Measurements from ENCODE around the gene LINC00305. TPM values are rescaled to one million over a fixed set of nuclear protein-coding genes. Genes with fewer than 3 reads are reported as not detected.

Gene LINC00305
- total and polyA plus RNA-seq, 10 of the 15 experiments (the other 5 are each of a cell fraction or from before 2014, with no cell fraction given), result 0.11 to 19.4 (median 0.26) TPM; not detected in 7

- TF ChIP-seq ZNF592 (IDR thresholded peaks at IDR 0.05), result no peak
- no peak for TF ChIP-seq MEF2A (IDR thresholded peaks at IDR 0.05; ENCODE audit: insufficient read depth, low read depth, low read length)
- TF ChIP-seq CHD2 (IDR thresholded peaks at IDR 0.05; ENCODE audit: borderline replicate concordance, low read depth, low read length), result no peak
- no peak for TF ChIP-seq SUPT20H (IDR thresholded peaks at IDR 0.05; ENCODE audit: borderline replicate concordance, control insufficient read depth, low read depth, low read length)
- no peak for TF ChIP-seq RFX5 (IDR thresholded peaks at IDR 0.05; ENCODE audit: low read depth, low read length)
Measured at GRCh38 chr18:64180171-64180570, 31.3 kb upstream of the LINC00305 start (continued).

- ChIA-PET SMC1A (ENCODE audit: uncharacterized antibody, unreplicated experiment) (interaction anchor here (1.0 to 1.8 kb wide), 11 partner anchors 12 to 248 kb away, joined by 3 to 4 read pairs (median 3); no protein-coding TSS in a partner anchor), CTCF (interaction anchor here (0.9 to 1.2 kb wide), 2 partner anchors 10 to 142 kb away, joined by 3 read pairs; no protein-coding TSS in a partner anchor), RAD21 (ENCODE audit: unreplicated experiment) (interaction anchor here (1.2 kb wide), 2 partner anchors 9 to 28 kb away, joined by 3 read pairs; no protein-coding TSS in a partner anchor), POLR2A (interaction anchor here (0.9 kb wide), 1 partner anchor 12 kb away, joined by 3 read pairs; no protein-coding TSS in a partner anchor)
- Histone ChIP-seq H3K9me3 (replicated peaks; ENCODE audit: control insufficient read depth, insufficient read depth, low read length) (no peaks in the 10 kb centered on the region), H3K79me2 (ENCODE audit: control insufficient read depth, insufficient read depth, low read length) (no peaks in the 10 kb centered on the region), H2AFZ (ENCODE audit: control insufficient read depth, low read depth, low read length) (no peak overlapping the region), H3K4me2 (ENCODE audit: control insufficient read depth, insufficient read depth) (no peak overlapping the region), H4K20me1 (ENCODE audit: control insufficient read depth, insufficient read depth) (no peaks in the 10 kb centered on the region), H3K4me1 (ENCODE audit: control insufficient read depth, insufficient read depth, low read length) (no peaks in the 10 kb centered on the region), H3K9ac (ENCODE audit: control insufficient read depth, insufficient read depth, low read length) (no peak overlapping the region), H3K36me3 (ENCODE audit: control insufficient read depth in 2 of 2, insufficient read depth in 2 of 2, low read length in 1 of 2) (no peaks in the 10 kb centered on the region), H3K27me3 (replicated peaks in 1 of 2; ENCODE audit: control insufficient read depth in 2 of 2, insufficient read depth in 2 of 2, low read length in 1 of 2) (no peaks in the 10 kb centered on the region), H3K4me3 (no peak overlapping the region), H3K27ac (ENCODE audit: control insufficient read depth, insufficient read depth) (no peak overlapping the region)
- FAIRE-seq (no peak), ATAC-seq (no peak; the same call in 2 of the 3 replicates), DNase-seq (ENCODE audit: low read depth, low spot score) (no peak)
- 53% methylated on average over 5 of the region's 5 CpGs for WGBS (ENCODE audit: insufficient coverage, insufficient replicate concordance, low lambda C conversion rate, missing lambda C conversion rate)
- intact Hi-C loops (cut with micrococcal nuclease; ENCODE audit: unreplicated experiment) (no loop called here), in situ Hi-C loops (cut with MboI) (no loop called here)
- TF ChIP-seq NR2F1 (conservative IDR thresholded peaks at IDR 0.05), result no peak
- TF ChIP-seq CHD2 (IDR thresholded peaks at IDR 0.05; ENCODE audit: borderline replicate concordance, low read depth, low read length), result no peak
- no peak for TF ChIP-seq HCFC1 (IDR thresholded peaks at IDR 0.05; ENCODE audit: low read length)
- TF ChIP-seq ZNF687 (IDR thresholded peaks at IDR 0.05), result no peak
- TF ChIP-seq GATAD2B (conservative IDR thresholded peaks at IDR 0.05; ENCODE audit: low read depth), result no peak
- TF ChIP-seq LARP7 (IDR thresholded peaks at IDR 0.05), result no peak
- no peak for TF ChIP-seq HSF1 (IDR thresholded peaks at IDR 0.05; ENCODE audit: low read depth, low read length)
- no TSS peak for BruUV-seq (replicated peaks)
Measured at GRCh38 chr18:64179556-64180080, 30.7 kb upstream of the LINC00305 start.

Data from GM12878 (cell line).